Activated CD4-positive, alpha-beta T cell treated with anti-CD3 and anti-CD28 coated beads for 4 hours (primary cell): ENCODE data around the gene CNTN4.
"Not testable (repeated sequence)": the region's sequence is repeated elsewhere in the genome, so short reads cannot be mapped to it uniquely, and the experiment has no call there.

ENCODE experiments used
- DNase-seq, 2 donors: peaks; one replicate each; pipeline ENCODE4 v3.0.0-alpha.2; 2020

Gene CNTN4

DNA sequence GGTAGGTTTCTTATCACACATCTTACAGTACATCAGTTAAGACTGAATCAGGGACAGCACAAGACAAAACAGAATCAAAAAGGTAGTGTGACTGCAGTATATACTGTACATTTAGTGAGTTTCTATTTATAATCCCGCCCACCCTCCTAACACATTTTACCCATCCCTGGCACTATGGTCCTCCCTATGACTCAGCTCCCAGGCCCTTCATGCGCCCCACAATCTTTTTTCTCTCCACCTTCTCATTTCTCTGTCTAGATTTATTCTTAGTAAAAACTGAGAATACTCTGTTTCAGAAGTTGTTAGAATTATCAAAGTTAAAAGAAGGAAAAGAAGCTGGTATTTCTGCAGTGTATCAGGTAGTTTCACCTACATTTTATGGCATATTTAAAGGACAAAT, 427.3 kb downstream of the CNTN4 start:
- DNase-seq = no peak

GRCh38 chr3:2526926-2527325, 428.3 kb downstream of the CNTN4 start:
- no peak for DNase-seq

- not testable (repeated sequence) for DNase-seq
These were observed 428.7 kb downstream of the CNTN4 start for GRCh38 chr3:2527328-2527727.

DNA sequence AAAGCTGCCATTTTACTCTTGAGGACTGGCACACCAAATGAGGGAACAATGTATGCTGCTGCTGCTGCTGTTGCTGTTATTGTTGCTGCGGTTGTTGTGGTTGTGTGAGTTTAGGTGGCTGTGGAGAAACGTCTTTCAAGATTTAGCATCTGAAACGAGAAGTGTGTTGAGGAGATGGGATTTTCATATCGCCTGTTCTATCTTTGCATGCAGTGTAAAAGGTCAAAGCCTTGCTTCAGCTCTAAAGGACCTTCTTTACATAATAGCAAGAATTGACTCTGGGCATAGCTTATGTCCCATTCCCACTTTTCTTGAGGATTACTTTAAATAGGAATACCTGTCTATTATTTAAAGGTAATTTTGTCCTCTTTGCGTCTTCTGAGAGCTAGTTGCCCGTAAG, 436.1 kb downstream of the CNTN4 start:
- not testable (repeated sequence) for DNase-seq

GRCh38 chr3:2535206-2535605, 436.5 kb downstream of the CNTN4 start:
- DNase-seq = no peak

DNA sequence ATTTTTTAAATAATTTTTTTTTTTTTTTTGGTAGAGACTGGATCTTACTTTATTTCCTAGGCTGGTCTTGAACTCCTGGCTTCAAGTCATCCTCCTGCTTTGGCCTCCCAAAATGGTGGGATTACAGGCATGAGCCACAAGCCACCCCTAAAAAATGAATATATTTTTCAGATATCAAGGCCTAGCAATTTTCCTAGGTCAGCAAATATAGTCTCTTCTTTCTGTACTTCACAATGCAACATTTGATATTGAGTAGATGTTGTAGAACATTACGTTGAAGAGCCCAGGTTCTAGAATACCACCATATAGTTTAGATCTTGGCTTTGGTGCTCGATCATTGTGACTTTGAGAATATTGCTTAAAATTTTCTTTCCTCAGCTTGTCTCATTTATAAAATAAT, 437.9 kb downstream of the CNTN4 start:
- DNase-seq = no peak

GRCh38 chr3:2540115-2540514, 441.4 kb downstream of the CNTN4 start:
- DNase-seq = no peak

GRCh38 chr3:2543247-2543646, 444.6 kb downstream of the CNTN4 start:
- no peak for DNase-seq

- no peak for DNase-seq
These were observed 445.5 kb downstream of the CNTN4 start for GRCh38 chr3:2544212-2544611.

DNA sequence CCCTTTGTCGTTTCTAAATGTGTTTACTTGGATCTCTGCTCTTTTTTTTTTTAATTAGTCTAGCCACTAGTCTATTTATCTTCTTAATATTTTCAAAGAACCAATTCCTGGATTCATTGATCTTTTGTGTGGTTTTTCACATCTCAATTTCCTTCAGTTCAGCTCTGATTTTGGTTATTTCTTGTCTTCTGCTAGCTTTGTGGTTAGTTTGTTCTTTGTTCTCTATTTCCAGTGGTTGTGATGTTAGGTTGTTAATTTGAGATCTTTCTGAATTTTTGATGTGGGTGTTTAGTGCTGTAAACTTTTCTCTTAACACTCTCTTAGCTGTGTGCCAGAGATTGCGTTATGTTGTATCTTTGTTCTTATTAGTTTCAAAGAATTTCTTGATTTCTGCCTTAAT, 446.1 kb downstream of the CNTN4 start:
- DNase-seq = no peak

- DNase-seq = no peak
These were observed 448.4 kb downstream of the CNTN4 start for GRCh38 chr3:2547049-2547448.

DNA sequence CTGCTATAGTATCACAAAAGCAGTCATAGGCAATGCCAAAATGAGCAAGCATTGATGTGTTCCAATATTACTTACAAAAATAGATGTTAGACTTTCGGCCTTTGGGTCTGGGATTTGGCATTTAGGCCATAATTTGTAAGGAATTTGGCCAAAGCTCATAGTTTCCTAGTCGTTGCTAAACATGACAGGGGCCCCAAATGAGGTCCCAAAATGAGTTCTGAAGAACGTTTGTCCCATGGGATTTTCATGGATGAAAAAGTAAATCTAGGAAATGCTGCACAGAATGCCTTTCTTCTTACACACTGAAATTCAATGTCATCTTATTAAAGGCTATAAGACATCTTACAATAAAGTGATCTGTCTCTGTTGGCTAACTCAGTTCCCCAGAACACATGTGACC, 456.0 kb downstream of the CNTN4 start:
- DNase-seq = no peak

DNA sequence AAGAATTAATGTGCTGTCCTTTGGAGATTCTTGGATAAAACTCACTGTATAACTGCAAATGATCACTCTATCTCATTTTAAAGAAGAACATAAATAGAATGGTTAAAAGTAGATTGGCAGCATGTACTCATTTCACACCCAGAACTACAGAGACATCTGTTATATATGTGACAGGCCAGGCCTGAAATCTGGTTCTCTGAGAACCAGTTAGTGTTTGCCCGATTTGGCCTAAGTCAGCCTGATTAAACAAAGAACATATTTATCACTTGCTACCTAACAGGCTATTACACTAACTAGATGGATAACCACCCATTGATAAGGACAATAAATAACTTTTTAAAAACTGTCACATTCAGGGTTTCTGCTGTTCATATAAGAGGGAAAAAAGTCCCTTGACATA, 460.1 kb downstream of the CNTN4 start:
- DNase-seq = no peak

DNA sequence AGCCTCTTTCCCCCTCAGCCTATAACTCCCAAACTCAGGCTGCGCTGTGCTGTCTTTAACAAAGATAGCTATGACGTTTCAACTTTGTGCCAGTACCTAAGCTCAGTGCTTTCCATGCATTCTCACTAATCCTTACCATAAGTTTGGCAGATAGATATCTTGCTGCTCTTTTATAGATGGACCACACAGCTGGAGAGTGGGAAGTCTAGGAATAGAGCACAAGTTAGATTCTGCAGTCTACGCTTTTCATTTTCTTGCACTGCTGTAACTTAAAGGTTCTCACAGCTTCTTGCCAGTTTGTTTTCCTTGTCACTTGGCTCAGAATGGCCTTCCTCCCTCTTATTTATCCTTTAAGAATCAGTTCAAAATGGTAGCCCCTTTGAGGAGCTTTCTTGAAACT, 468.8 kb downstream of the CNTN4 start:
- no peak for DNase-seq

DNA sequence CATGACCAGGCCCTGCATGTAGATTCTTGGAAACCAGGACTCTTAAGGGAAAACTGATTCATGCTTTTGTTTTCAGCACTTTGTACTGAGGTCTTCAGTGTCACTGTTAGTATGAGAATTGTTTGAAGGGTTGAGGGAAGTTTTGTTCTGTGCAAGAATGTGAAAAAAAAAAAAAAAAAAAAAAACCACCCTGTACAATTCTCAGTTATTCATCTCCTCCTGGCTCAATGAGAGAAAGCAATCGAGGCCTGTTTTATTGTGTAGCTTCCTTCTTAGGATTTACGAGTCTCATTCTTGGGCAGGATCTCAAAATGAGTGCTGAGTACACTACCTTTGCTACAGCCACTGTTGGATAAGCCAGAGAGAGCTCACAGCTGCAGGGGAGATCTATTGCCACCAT, 469.5 kb downstream of the CNTN4 start:
- DNase-seq = no peak

DNA sequence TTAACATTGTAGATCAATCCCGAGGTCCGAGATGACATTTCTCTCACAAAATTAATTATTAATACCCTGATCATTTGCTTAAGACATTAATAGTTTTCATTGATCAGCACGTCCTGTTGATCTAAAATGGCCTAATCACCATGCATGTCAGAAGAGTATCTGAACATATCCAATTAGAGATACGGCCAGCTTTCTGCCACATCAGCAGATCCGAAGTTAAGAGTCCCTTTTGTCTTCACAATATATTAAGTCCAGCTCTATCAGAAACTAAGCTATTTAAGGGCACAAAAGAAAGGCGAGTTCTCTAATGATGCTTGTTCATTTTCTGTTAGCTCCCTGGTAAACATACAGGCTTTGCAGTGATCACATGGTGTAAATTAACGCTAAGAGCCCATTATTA, 470.3 kb downstream of the CNTN4 start:
- no peak for DNase-seq

DNA sequence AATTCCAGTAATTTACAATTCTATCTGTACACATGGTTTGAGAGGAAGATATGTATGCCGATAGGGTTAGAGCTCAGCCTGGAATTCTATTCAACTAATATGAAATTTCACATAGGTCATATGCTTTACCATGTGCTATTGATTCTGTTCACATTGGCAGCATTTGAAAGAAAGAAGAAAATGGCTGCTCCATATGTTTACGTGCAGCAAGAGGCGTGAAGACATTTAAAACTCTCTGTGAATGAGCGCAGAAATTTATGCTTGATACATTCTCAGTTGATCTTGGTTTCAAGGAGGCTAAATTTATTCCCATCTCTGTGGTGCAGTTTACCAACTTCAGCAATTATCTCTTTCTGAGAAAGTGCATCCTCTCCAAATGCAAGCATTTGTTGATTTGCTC, 478.9 kb downstream of the CNTN4 start:
- DNase-seq = no peak

DNA sequence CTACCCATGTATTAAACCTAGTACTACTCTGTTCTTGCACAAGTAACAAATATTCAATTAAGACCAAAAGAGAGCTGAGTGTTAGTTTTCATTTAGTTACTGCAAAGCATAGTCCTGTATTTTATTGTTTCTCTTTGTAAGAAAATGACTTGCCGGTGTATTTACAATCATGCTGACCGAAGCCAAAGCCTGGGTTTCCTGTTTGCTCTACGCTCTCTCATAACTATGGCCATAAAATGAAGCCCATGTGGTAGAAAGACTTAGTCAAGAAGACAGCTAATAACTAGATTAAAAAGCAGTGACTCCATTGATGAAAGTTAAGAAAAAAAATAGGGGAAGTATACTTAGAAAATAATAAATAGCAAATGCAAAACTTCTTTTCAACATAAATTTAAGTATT, 479.9 kb downstream of the CNTN4 start:
- DNase-seq = no peak

DNA sequence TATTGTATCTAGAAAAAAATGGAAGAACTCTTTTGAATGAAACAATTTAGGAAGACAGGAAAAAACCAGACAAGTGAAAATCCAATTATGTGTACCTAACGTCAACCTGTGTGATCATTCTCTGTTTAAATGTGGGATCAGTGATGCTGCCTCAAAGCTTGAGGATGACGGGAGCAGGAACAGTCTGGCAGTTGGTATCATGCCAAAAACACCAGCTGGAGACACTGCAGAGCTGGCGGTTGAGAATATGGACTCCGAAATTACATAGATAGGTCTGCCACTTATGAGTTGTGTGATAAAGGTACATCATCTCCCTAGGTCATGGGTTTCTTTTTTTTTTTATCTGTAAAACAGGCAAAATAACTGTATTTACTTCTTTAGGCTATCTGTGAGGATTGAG, 480.5 kb downstream of the CNTN4 start:
- no peak for DNase-seq

DNA sequence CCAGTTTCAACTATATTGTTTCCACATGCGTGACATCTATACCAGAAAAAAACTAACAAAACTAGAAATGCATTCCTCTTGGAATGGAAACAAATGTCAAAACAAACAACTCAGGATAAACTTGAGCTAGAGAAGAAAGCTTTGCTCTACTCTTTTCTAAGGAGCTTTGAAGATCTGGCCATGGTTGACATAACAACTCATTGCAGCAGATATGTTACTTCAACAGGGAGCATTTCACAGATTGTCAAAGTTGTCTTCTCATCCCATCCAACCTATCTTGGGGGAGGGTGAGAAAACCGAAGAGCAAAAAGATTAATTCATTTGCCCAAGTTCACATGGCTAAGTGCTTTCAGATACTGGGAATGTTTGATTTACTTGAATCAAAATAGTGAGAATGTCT, 484.4 kb downstream of the CNTN4 start:
- no peak for DNase-seq

GRCh38 chr3:2589336-2589969, 490.8 kb downstream of the CNTN4 start:
- no peak for DNase-seq

GRCh38 chr3:2595486-2595885, 496.8 kb downstream of the CNTN4 start:
- DNase-seq = no peak

GRCh38 chr3:2597615-2598014, 498.9 kb downstream of the CNTN4 start:
- no peak for DNase-seq

- no peak for DNase-seq
These were observed 500.8 kb downstream of the CNTN4 start for GRCh38 chr3:2599471-2599870.

DNA sequence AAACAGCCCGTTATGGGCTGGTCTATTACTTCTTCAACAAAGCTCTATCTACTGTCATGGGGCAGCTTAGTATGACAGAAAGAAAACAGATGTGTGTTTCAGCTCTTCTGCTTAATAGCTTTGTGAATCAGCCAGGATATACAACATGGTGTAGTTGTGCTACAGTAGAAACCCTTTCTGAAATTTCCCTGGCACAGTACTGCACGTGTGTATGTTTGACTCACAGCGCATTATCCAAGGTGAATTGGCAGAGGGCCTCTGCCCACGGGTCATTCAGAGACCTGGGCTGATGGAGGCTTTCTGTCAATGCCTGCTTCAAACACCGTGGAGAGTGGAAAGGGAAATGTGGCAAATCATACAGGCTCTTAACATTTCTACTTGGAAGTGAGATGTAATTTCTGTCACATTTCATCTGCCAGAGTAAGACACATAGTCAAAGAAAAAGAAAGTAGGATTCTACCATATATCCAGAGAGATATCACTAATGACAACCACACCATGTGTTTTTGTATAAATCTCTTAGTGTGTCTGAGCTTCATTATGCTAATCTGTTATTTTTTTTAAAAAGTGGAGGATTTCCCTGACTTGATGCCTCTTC, 505.1 kb downstream of the CNTN4 start:
- DNase-seq = no peak
